Upper lobe of left lung (tissue), 6 donors: ENCODE results near the gene HACD2. TPM values are rescaled to one million over a fixed set of nuclear protein-coding genes. Genes with fewer than 3 reads are reported as not detected.

ENCODE experiments used
- ATAC-seq, 2 donors: fragments of 200-7000 bp; cut with Tn5 transposase; one replicate each; pipeline ENCODE4 v1.9.1; 2022; ENCODE audit warnings: mild to moderate bottlenecking in 2 of 2, moderate library complexity in 2 of 2; ENCODE audit not compliant: low FRiP score in 2 of 2
- DNase-seq, 2 donors: peaks; one replicate each; pipeline ENCODE4 v3.0.0-alpha.2; 2019 to 2020
- H3K27ac ChIP-seq, 4 donors: fragments of 200-600 bp; sonication (generic); one replicate each; pipeline ENCODE4 v1.5.1; 2016 to 2019
- H3K27me3 ChIP-seq, 4 donors: fragments of 200-600 bp; sonication (generic); one replicate each; pipeline ENCODE4 v1.5.1; 2017 to 2019
- H3K36me3 ChIP-seq, 4 donors: fragments of 200-600 bp; sonication (generic); one replicate each; pipeline ENCODE4 v1.5.1; 2016 to 2019
- H3K4me1 ChIP-seq, 4 donors: fragments of 200-600 bp; sonication (generic); one replicate each; pipeline ENCODE4 v1.5.1; 2018 to 2019
- H3K4me3 ChIP-seq, 4 donors: fragments of 200-600 bp; sonication (generic); one replicate each; pipeline ENCODE4 v1.5.1; 2017 to 2019; ENCODE audit warnings: mild to moderate bottlenecking in 2 of 4, moderate library complexity in 1 of 4
- H3K9me3 ChIP-seq, 4 donors: fragments of 200-600 bp; sonication (generic); one replicate each; pipeline ENCODE4 v1.5.1; 2018 to 2019
- EP300 ChIP-seq, 4 donors: sonication (generic); formaldehyde crosslinking; IDR thresholded peaks; one replicate each; pipeline ENCODE4 v1.5.1; 2017; ENCODE audit warnings: antibody characterized with exemption in 4 of 4, control low read depth in 2 of 4
- POLR2A ChIP-seq, 4 donors: fragments of 450-650 bp; IDR thresholded peaks; one replicate each; pipeline ENCODE4 v1.5.1; 2016 to 2017; ENCODE audit warnings: antibody characterized with exemption in 4 of 4, mild to moderate bottlenecking in 2 of 4
- POLR2AphosphoS5 ChIP-seq, 2 donors: sonication (generic); formaldehyde crosslinking; IDR thresholded peaks; one replicate each; pipeline ENCODE4 v1.5.1; 2017; ENCODE audit warnings: antibody characterized with exemption in 2 of 2
- WGBS, 2 donors: methylation state at CpG; one replicate each; pipeline ENCODE4 v1.1.5; 2017 to 2018; 5-methylcytosine and 5-hydroxymethylcytosine counted together
- total RNA-seq, 6 donors: library from RNA; depleted of rRNA in 4 of 6; stranded (reverse); fragments of >200 nt in 4 of 6; gene quantifications; one replicate each; pipeline versions ENCODE4 v1.1.0 to v1.2.1, GENCODE V29; 2016 to 2021
- TF ChIP-seq, protein P1 (sequence below), 6 experiments: fragments of 450-650 bp in 4 of 6; fragments of 200-600 bp in 2 of 6; sonication (generic) in 2 of 6; IDR thresholded peaks; one replicate each; pipeline ENCODE4 v1.5.1; 2016 to 2019; ENCODE audit warnings: antibody characterized with exemption in 6 of 6
- donor health status: DM: no; HTN: no; CAD: no; lungs with moderate emphysema.
- donor health status: DM: no; HTN: yes; CAD: no; lungs with severe emphysema.

HACD2 gene
- total RNA-seq, 6 donors from 2014 or later: 12.5 to 60.4 (median 39.1) TPM

- no peaks in the 10 kb centered on the region for H3K9me3 ChIP-seq
- TF ChIP-seq EP300 (IDR thresholded peaks at IDR 0.05): no peak
- TF ChIP-seq, protein P1, sequence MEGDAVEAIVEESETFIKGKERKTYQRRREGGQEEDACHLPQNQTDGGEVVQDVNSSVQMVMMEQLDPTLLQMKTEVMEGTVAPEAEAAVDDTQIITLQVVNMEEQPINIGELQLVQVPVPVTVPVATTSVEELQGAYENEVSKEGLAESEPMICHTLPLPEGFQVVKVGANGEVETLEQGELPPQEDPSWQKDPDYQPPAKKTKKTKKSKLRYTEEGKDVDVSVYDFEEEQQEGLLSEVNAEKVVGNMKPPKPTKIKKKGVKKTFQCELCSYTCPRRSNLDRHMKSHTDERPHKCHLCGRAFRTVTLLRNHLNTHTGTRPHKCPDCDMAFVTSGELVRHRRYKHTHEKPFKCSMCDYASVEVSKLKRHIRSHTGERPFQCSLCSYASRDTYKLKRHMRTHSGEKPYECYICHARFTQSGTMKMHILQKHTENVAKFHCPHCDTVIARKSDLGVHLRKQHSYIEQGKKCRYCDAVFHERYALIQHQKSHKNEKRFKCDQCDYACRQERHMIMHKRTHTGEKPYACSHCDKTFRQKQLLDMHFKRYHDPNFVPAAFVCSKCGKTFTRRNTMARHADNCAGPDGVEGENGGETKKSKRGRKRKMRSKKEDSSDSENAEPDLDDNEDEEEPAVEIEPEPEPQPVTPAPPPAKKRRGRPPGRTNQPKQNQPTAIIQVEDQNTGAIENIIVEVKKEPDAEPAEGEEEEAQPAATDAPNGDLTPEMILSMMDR (IDR thresholded peaks at IDR 0.05): no peak
- TF ChIP-seq POLR2AphosphoS5 (IDR thresholded peaks at IDR 0.05): no peak
- TF ChIP-seq POLR2A (IDR thresholded peaks at IDR 0.05): no peak
- no peak for DNase-seq
- H3K36me3 ChIP-seq: peaks cover 0 to 10% (median 5%) of the 10 kb centered on the region in 4 donors
- no peak overlapping the region for H3K27ac ChIP-seq
- no peaks in the 10 kb centered on the region for H3K27me3 ChIP-seq
- no peak overlapping the region for H3K4me3 ChIP-seq
- 89 to 93% methylated on average over 7 of the region's 7 CpGs for WGBS, 2 donors
- H3K4me1 ChIP-seq: no peaks in the 10 kb centered on the region
- no peak for ATAC-seq
Observed at GRCh38 chr3:123568034-123568433, 16.8 kb downstream of the HACD2 start.

- TF ChIP-seq POLR2AphosphoS5 (IDR thresholded peaks at IDR 0.05) (no peak), EP300 (IDR thresholded peaks at IDR 0.05) (no peak), POLR2A (IDR thresholded peaks at IDR 0.05) (no peak)
- TF ChIP-seq, protein P1 (IDR thresholded peaks at IDR 0.05): no peak
- no peak for DNase-seq
- no peaks in the 10 kb centered on the region for H3K27me3 ChIP-seq
- no peak overlapping the region for H3K4me3 ChIP-seq
- no peaks in the 10 kb centered on the region for H3K9me3 ChIP-seq
- ATAC-seq: no peak
- no peaks in the 10 kb centered on the region for H3K4me1 ChIP-seq
- H3K36me3 ChIP-seq: peaks cover 0 to 14% (median 2%) of the 10 kb centered on the region in 4 donors
- 89 to 91% methylated on average over 6 of the region's 6 CpGs for WGBS, 2 donors
- no peak overlapping the region for H3K27ac ChIP-seq
Observed at GRCh38 chr3:123564056-123564455, 20.8 kb downstream of the HACD2 start.

DNA sequence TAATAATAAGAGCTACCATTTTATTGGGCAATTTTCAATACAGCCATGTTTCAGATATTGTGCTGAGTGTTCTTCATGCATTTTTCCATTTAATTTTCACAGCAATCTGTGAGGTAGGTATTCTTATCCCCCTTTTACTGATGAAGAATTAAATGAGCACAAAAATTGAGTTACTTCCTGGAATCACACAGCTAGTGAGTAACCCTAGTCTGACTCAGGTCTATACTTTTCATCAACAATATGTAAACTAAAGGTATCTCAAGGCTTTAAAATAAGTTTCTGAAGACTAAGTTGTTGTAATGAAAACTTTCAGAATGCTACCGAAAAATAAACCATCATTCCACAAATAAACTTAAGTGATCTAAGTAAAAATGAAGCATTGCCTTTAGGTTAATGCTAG lies 22.3 kb downstream of the HACD2 start:
- no peak overlapping the region for H3K4me3 ChIP-seq
- TF ChIP-seq POLR2AphosphoS5 (IDR thresholded peaks at IDR 0.05) (no peak), EP300 (IDR thresholded peaks at IDR 0.05) (no peak), POLR2A (IDR thresholded peaks at IDR 0.05) (no peak)
- TF ChIP-seq, protein P1 (IDR thresholded peaks at IDR 0.05): no peak
- H3K4me1 ChIP-seq: no peaks in the 10 kb centered on the region
- DNase-seq: no peak
- no peaks in the 10 kb centered on the region for H3K27me3 ChIP-seq
- WGBS, 2 donors: 94 to 97% methylated on average over 1 of the region's 1 CpG
- no peaks in the 10 kb centered on the region for H3K9me3 ChIP-seq
- ATAC-seq: no peak
- peaks cover 0 to 14% (median 2%) of the 10 kb centered on the region in 4 donors for H3K36me3 ChIP-seq
- H3K27ac ChIP-seq: no peak overlapping the region

GRCh38 chr3:123561188-123561587 lies 23.7 kb downstream of the HACD2 start:
- no peak overlapping the region for H3K4me3 ChIP-seq
- DNase-seq (no peak), ATAC-seq (no peak)
- H3K27me3 ChIP-seq: no peaks in the 10 kb centered on the region
- H3K27ac ChIP-seq: no peak overlapping the region
- no peak for TF ChIP-seq POLR2A (IDR thresholded peaks at IDR 0.05)
- TF ChIP-seq EP300 (IDR thresholded peaks at IDR 0.05): no peak
- TF ChIP-seq, protein P1 (IDR thresholded peaks at IDR 0.05): no peak
- TF ChIP-seq POLR2AphosphoS5 (IDR thresholded peaks at IDR 0.05): no peak
- WGBS, 2 donors: 72 to 98% methylated on average over 2 of the region's 2 CpGs
- no peaks in the 10 kb centered on the region for H3K9me3 ChIP-seq
- no peaks in the 10 kb centered on the region for H3K4me1 ChIP-seq
- peaks cover 0 to 14% (median 2%) of the 10 kb centered on the region in 4 donors for H3K36me3 ChIP-seq
